Activated CD8-positive, alpha-beta memory T cell treated with anti-CD3 and anti-CD28 coated beads for 24 hours (primary cell): Measurements from ENCODE around the gene C11orf65.

Experiments used
- DNase-seq: peaks from one replicate; pipeline ENCODE4 v3.0.0-alpha.2; 2020

The C11orf65 gene

DNA sequence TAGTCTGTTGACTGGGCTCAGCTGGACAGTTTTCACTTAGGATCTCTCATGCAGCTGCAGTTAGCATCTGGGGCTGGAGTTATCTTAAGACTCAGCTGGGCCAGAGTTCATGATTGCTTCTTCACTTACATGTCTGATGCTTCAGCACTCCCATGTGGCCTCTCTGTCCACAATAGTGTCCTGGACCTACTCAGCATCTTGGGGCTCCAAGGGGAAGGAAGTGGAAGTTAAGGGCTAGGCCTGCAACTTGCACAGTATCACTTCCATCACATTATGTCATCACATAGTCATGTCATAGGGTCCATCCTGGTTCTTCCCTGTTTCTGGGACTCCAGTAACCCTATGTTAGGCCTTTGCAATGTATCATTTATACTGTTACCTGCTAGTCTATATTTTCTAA, 115.9 kb downstream of the C11orf65 start:
- no peak for DNase-seq

DNA sequence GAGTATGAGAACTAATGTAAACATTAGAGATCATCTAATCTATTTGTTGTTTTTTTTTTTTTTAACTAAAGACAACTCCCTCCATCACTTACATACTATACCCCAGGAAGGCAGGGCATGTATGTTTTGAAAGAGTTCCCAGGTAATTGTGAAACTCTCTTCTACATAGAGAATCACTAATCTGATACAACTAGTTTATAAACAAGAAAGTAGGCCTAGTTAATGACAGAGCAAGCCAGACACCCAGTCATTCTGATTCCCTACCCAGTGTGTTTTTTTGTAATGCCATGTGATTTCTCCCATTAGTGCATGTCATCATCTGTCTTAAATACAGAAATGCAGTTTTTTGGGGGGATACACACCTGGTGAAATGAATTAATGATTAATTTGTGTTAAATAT, 120.9 kb downstream of the C11orf65 start:
- DNase-seq = no peak

DNA sequence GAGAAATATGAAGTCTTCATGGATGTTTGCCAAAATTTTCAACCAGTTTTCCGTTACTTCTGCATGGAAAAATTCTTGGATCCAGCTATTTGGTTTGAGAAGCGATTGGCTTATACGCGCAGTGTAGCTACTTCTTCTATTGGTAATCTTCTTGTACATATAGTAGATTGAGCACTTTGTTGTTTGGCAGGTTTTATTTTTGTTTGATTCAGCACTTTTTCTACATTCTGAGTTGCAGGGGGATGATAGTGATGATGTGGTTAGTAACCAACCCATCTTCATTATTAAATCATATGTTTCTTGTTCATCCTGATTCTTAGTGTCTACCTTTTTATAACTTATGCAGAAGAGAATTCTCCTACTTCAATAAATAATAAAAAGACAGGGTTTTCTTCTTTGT, 121.6 kb downstream of the C11orf65 start:
- DNase-seq = no peak

DNA sequence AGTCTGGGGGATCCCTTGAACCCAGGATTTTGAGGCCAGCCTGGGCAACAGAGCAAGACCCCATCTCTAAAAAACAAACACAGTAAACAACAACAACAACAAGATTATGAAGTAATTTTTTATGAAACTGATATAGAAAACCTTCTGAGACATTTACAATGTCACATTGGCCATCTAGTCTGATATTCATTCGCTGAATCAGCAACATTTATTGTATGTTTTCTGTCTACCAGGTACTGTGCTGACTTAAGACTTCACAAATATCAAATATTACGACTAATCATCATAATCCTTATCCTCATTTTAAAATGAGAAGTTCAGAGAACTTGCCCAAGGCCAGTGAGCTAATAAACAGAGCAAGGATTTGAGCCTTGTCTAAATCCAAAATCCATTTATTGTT, 123.6 kb downstream of the C11orf65 start:
- DNase-seq = no peak

DNA sequence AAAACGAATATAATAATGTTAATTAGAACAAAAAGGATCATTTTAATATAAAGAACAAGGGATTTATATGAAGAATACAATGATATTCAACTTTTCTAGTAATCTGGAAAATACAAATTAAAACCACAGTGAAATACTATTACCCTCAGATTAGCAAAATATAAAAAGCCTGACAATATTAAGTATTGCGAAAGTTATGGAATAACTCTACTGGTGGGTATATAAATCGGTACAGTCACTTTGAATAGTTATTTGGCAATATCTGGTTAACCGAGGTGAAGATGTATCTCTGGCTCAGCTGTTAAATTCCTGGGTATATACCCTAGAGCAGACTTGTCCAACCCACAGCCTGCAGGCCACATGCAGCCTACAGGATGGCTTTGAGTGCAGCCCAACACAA, 125.7 kb downstream of the C11orf65 start:
- no peak for DNase-seq

DNA sequence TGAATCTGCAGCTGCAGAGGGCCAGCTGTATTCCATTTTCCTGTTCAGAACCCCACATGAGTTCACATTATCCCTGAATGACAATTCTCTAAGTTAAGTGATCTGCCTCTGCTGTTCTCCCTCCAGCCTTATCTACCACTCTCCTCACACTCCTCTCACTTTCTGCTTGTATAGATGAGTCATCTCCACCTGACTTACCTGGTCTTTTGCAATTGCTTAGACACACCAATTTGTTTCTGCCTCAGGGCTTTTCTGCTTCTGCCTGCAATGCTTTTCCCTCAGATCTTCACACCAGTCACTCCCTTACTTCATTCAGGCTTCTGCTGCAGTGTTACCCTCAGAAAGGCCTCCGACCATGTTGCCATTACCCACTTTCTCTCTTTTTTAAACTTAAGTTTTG, 126.4 kb downstream of the C11orf65 start:
- DNase-seq = no peak

DNA sequence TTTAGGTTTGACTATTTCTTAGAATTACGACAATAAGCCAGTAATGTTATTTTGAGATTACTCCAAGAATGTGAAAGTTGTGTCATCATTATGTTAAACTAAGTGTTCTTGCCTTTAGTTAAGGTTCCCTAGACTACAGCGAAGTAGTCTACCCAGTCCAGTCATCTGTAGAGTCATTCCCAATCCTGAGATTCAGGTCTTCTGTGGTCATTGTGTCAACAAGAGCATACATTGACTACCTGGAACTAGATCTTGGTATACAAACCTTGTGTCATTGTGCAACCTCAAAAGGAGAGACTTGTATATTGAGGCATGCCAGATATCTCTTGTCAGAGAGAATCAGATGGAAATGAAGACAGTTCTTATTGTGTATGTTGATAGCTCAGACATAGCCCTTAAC, 128.6 kb downstream of the C11orf65 start:
- DNase-seq = no peak

DNA sequence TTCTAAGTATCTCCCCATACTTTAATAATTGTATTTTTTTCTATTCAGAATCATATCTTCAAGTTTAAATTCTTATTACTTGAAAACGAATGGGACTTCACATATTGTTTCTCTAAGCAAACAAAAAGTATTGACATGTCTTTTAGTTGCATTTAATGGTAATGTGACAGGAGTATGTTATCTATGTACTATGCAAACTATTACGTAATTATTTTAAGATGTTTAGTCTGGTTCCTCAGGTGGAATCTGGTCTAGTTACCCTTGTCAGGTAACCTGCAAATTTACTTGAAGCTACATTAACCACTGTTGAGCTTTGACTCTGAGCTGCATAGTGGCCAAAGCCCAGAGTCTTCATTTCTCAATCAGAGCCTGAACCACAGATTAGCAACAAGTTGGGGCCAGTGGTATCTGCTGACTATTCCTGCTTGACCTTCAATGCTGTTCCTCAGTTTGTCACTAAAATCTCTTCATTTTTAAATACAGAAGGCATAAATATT, 133.9 kb downstream of the C11orf65 start:
- no peak for DNase-seq
